Parathyroid adenoma (tissue), 2 donors: ENCODE data around the gene PLA2G2D.

Source experiments
- H2AFZ ChIP-seq: fragments of 300-600 bp; sonication (generic); one replicate; pipeline ENCODE4 v1.7.0; 2017; ENCODE audit warnings: antibody characterized with exemption, mild to moderate bottlenecking
- H3K27ac ChIP-seq: fragments of 300-600 bp; sonication (generic); one replicate; pipeline ENCODE4 v1.7.0; 2017
- H3K27me3 ChIP-seq: fragments of 300-600 bp; sonication (generic); one replicate; pipeline ENCODE4 v1.7.0; 2017; ENCODE audit warnings: low read length; ENCODE audit not compliant: control insufficient read depth, insufficient read depth
- H3K36me3 ChIP-seq: fragments of 300-600 bp; sonication (generic); one replicate; pipeline ENCODE4 v1.7.0; 2017; ENCODE audit warnings: low read length; ENCODE audit not compliant: control insufficient read depth, insufficient read depth
- H3K4me1 ChIP-seq: fragments of 300-600 bp; sonication (generic); one replicate; pipeline ENCODE4 v1.7.0; 2017; ENCODE audit warnings: control low read depth
- H3K4me2 ChIP-seq: fragments of 300-600 bp; sonication (generic); one replicate; pipeline ENCODE4 v1.7.0; 2017; ENCODE audit warnings: low read length
- H3K4me3 ChIP-seq: fragments of 300-600 bp; sonication (generic); one replicate; pipeline ENCODE4 v1.7.0; 2017; ENCODE audit warnings: low read depth, low read length
- H3K79me2 ChIP-seq: fragments of 300-600 bp; sonication (generic); one replicate; pipeline ENCODE4 v1.7.0; 2017; ENCODE audit warnings: control low read depth
- H3K9ac ChIP-seq: fragments of 300-600 bp; sonication (generic); one replicate; pipeline ENCODE4 v1.7.0; 2017; ENCODE audit warnings: mild to moderate bottlenecking
- H3K9me3 ChIP-seq: fragments of 300-600 bp; sonication (generic); one replicate; pipeline ENCODE4 v1.7.0; 2017; ENCODE audit warnings: low read length; ENCODE audit not compliant: control insufficient read depth
- TF ChIP-seq, protein P1 (sequence below): fragments of 300-600 bp; sonication (generic); IDR thresholded peaks from one replicate; pipeline ENCODE4 v1.7.0; 2017; ENCODE audit warnings: antibody characterized with exemption, mild to moderate bottlenecking
- donor health status: primary hyperparathyroidism.

PLA2G2D gene

DNA sequence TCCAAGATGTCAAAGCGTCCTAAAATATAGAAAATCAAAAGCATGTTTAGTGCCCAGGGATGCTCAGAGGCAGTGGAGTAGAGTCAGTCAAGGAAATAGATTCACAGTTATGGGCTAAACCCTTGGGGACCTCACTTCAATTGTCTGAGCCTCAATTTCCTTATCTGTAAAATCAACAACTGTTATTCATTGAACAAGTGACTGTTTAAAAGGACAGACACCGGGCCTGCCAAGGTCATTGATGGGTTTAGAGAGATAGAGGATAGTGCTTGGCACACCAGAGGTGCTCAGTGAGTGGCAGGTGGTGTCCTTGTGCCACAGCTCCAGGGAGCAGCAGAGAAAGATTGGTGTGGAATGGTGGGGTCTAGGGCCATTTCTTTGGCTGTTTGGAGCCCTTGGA is 36.6 kb downstream of the PLA2G2D start:
- H3K9me3 ChIP-seq, result no peaks in the 10 kb centered on the region
- no peak overlapping the region for H3K27ac ChIP-seq
- no peak overlapping the region for H3K4me3 ChIP-seq
- no peaks in the 10 kb centered on the region for H3K79me2 ChIP-seq
- TF ChIP-seq, protein P1, sequence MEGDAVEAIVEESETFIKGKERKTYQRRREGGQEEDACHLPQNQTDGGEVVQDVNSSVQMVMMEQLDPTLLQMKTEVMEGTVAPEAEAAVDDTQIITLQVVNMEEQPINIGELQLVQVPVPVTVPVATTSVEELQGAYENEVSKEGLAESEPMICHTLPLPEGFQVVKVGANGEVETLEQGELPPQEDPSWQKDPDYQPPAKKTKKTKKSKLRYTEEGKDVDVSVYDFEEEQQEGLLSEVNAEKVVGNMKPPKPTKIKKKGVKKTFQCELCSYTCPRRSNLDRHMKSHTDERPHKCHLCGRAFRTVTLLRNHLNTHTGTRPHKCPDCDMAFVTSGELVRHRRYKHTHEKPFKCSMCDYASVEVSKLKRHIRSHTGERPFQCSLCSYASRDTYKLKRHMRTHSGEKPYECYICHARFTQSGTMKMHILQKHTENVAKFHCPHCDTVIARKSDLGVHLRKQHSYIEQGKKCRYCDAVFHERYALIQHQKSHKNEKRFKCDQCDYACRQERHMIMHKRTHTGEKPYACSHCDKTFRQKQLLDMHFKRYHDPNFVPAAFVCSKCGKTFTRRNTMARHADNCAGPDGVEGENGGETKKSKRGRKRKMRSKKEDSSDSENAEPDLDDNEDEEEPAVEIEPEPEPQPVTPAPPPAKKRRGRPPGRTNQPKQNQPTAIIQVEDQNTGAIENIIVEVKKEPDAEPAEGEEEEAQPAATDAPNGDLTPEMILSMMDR, result no peak
- H3K27me3 ChIP-seq, result no peaks in the 10 kb centered on the region
- no peaks in the 10 kb centered on the region for H3K4me1 ChIP-seq
- no peak overlapping the region for H3K9ac ChIP-seq
- no peak overlapping the region for H3K4me2 ChIP-seq
- no peaks in the 10 kb centered on the region for H3K36me3 ChIP-seq
- no peak overlapping the region for H2AFZ ChIP-seq

DNA sequence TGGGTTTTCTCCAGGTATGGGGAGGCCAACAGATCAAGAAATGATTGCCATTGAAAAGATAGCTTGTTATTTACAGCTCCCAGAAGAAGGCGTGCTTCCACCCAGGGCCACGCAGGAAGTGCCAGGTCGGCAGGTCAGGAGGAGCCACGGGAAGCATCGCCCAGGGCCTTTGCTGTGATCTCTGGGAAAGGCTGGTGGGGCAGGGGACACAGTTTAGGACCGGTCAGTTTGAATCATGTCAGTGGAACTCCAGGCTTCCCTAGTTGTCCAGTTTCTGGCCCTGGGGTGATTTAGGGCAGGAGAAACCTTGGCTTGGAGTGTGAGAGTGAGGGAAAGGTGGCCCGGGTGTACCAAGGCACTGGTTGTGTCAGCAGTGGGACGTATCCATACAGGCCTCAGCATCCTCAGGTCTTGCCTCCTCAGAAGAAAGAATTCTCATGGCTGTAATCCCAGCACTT is 38.0 kb downstream of the PLA2G2D start:
- Histone ChIP-seq H3K27me3 (no peaks in the 10 kb centered on the region), H3K79me2 (no peaks in the 10 kb centered on the region), H3K4me1 (no peaks in the 10 kb centered on the region), H3K9ac (no peak overlapping the region), H3K27ac (no peak overlapping the region), H3K9me3 (no peaks in the 10 kb centered on the region), H3K36me3 (no peaks in the 10 kb centered on the region), H3K4me2 (no peak overlapping the region), H2AFZ (no peak overlapping the region), H3K4me3 (no peak overlapping the region)
- TF ChIP-seq, protein P1, result no peak

DNA sequence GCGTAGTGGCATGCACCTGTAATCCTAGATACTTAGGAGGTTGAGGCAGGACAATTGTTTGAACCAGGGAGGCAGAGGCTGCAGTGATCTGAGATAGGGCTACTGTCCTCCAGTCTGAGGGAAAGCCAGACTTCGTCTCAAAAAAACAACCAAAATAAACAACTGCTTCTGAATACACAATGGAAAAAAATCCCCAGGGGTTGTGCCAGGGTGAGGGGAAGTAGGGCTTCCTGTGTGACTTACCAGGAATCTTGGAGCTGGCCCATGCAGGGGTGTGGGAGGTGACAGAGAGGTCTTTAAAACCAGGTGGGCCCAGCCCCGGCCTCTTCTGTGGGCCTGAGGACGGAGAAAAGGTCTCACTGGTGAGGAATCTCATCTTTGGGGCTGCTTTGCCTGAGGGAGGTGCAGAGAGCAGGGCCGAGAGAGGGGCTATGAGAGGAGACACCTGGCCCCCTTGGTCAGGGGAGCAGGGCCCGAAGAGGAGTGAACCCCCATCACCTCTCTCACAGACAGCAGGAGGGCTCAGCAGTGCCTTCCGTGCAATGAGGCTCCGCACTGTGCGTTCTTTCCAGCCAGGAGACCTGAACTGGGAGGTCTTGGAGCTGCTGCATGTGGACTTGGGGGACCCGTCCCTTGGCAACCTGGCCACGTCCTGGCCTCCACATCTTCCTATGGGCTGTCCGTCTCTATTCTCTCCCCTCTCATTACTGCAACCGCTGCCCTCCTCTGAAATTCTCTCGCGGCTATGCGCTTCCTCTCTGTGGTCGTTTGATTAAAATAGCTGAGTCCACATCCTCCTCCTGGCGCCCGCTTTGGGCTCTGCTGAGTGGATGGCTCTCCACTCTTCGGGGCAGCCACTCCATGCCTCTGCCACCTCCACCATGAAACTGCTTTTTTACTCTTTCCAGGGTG is 38.6 kb downstream of the PLA2G2D start:
- Histone ChIP-seq H3K4me3 (no peak overlapping the region), H3K27me3 (no peaks in the 10 kb centered on the region), H3K27ac (no peak overlapping the region), H3K9me3 (no peaks in the 10 kb centered on the region), H3K36me3 (no peaks in the 10 kb centered on the region), H3K9ac (no peak overlapping the region), H3K4me1 (no peaks in the 10 kb centered on the region), H2AFZ (no peak overlapping the region), H3K4me2 (no peak overlapping the region), H3K79me2 (no peaks in the 10 kb centered on the region)
- TF ChIP-seq, protein P1, result no peak

DNA sequence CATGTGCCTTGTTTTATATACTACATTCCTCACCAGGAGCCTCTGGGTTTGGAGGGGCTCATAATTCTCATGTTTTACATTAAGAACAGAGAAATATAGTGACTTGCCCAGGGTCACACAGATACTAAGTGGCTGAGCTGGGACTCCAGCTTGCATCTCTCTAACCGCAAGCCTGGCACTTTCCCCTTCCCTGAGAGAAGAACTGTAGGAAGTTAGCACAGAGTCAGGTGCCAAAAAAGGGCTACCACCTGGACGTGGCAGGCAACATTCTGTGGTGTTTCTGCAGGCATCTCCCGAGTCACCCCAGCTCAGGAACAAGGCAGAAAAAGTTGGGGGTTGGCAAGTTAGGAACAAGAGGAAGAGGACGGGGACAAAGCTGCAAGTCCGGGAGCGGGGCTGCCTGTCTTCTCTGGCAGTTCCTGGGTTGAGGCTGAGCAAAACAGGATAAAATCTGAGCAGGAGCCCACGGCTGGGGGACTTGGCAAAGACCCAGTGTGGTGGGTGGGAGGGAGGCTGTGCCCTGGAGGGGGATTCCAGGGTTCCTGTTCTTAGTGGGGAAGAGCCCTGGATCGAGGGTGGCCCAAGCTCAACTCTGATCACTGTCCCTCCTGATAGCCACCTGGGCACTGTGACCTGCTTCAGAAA is 39.6 kb downstream of the PLA2G2D start:
- no peak overlapping the region for H3K27ac ChIP-seq
- H3K79me2 ChIP-seq, result no peaks in the 10 kb centered on the region
- H3K36me3 ChIP-seq, result no peaks in the 10 kb centered on the region
- no peaks in the 10 kb centered on the region for H3K9me3 ChIP-seq
- no peaks in the 10 kb centered on the region for H3K4me1 ChIP-seq
- TF ChIP-seq, protein P1, result no peak
- H3K27me3 ChIP-seq, result no peaks in the 10 kb centered on the region
- H3K4me3 ChIP-seq, result no peak overlapping the region
- H3K9ac ChIP-seq, result no peak overlapping the region
- H3K4me2 ChIP-seq, result no peak overlapping the region
- H2AFZ ChIP-seq, result no peak overlapping the region
